ENCODE data around the gene PLPPR1.

- no peak for TF ChIP-seq CTCF (IDR thresholded peaks at IDR 0.05 in 2 of 3, conservative IDR thresholded peaks at IDR 0.05 in 1 of 3; ENCODE audit: borderline replicate concordance in 1 of 3, insufficient read depth in 1 of 3, low read depth in 2 of 3, low read length in 2 of 3)
- no peak for TF ChIP-seq SRF (IDR thresholded peaks at IDR 0.05; ENCODE audit: low read depth)
- no peak for TF ChIP-seq TCF7L2 (IDR thresholded peaks at IDR 0.05; ENCODE audit: borderline replicate concordance, extremely low read depth, insufficient read depth, insufficient read length)
- no peak for TF ChIP-seq POLR2A (IDR thresholded peaks at IDR 0.05; ENCODE audit: borderline replicate concordance, extremely low read depth, insufficient read depth, insufficient read length)
- TF ChIP-seq ZNF274 (IDR thresholded peaks at IDR 0.05; ENCODE audit: low read depth, low read length): no peak
- TF ChIP-seq POLR2AphosphoS5 (IDR thresholded peaks at IDR 0.05; ENCODE audit: low read depth, low read length): no peak
- no peak for TF ChIP-seq EZH2 (IDR thresholded peaks at IDR 0.05)
- TF ChIP-seq ELF1 (IDR thresholded peaks at IDR 0.05; ENCODE audit: borderline replicate concordance, low read depth): no peak
- TF ChIP-seq JUND (IDR thresholded peaks at IDR 0.05): no peak
Measured at GRCh38 chr9:101037430-101037829, 8.9 kb downstream of the PLPPR1 start.
